Mucosa of descending colon (tissue), 3 donors: Measurements from ENCODE around the gene GP1BB. TPM values are rescaled to one million over a fixed set of nuclear protein-coding genes. Genes with fewer than 3 reads are reported as not detected.
A peak's percentile ranks its signal among the peaks of the same experiment; 100 is the strongest.

Experiments
- ATAC-seq: fragments of 200-7000 bp; cut with Tn5 transposase; one replicate; pipeline ENCODE4 v1.9.1; 2020; ENCODE audit warnings: mild to moderate bottlenecking, moderate library complexity
- DNase-seq, 3 donors: peaks; one replicate each; pipeline ENCODE4 v3.0.0-alpha.2; 2020
- H3K36me3 ChIP-seq: fragments of 200-600 bp; one replicate; pipeline ENCODE4 v1.8.0; 2021; ENCODE audit warnings: low read depth, mild to moderate bottlenecking
- H3K4me1 ChIP-seq: fragments of 200-600 bp; one replicate; pipeline ENCODE4 v1.8.0; 2021; ENCODE audit warnings: low read depth, mild to moderate bottlenecking
- H3K4me3 ChIP-seq: fragments of 200-600 bp; one replicate; pipeline ENCODE4 v1.8.0; 2021; ENCODE audit warnings: mild to moderate bottlenecking
- H3K9me3 ChIP-seq: fragments of 200-600 bp; one replicate; pipeline ENCODE4 v1.8.0; 2021; ENCODE audit warnings: mild to moderate bottlenecking
- CTCF ChIP-seq: fragments of 200-600 bp; IDR thresholded peaks from one replicate; pipeline ENCODE4 v1.8.0; 2022; ENCODE audit warnings: antibody characterized with exemption, mild to moderate bottlenecking
- intact Hi-C, 2 donors: fragments of 100-400 bp; cut with DNase I in 1 of 2; cut with micrococcal nuclease in 1 of 2; formaldehyde crosslinking; loops; one replicate each; pipeline versions ENCODE4 v1.11.0 to v1.11.1; 2022; cut with DNase I, micrococcal nuclease
- total RNA-seq, 3 donors: library from RNA; stranded (reverse); fragmentation: NEBNext Ultra II Directional in 2 of 3; extraction: Animal tissue kit (Norgen Biotek cat#: 25700) in 2 of 3; gene quantifications; one replicate each; pipeline versions ENCODE4 v1.2.1 to v1.2.4, GENCODE V29; 2021 to 2023
- donor health status: DM: no; HTN: no; CAD: no; lungs with moderate emphysema.
- donor health status: DM: no; HTN: no; CAD: no.
- donor health status: DM: no; HTN: yes; CAD: no.

GP1BB gene
- total RNA-seq, 3 donors from 2014 or later: 0.34 to 1.5 (median 0.41) TPM

DNA sequence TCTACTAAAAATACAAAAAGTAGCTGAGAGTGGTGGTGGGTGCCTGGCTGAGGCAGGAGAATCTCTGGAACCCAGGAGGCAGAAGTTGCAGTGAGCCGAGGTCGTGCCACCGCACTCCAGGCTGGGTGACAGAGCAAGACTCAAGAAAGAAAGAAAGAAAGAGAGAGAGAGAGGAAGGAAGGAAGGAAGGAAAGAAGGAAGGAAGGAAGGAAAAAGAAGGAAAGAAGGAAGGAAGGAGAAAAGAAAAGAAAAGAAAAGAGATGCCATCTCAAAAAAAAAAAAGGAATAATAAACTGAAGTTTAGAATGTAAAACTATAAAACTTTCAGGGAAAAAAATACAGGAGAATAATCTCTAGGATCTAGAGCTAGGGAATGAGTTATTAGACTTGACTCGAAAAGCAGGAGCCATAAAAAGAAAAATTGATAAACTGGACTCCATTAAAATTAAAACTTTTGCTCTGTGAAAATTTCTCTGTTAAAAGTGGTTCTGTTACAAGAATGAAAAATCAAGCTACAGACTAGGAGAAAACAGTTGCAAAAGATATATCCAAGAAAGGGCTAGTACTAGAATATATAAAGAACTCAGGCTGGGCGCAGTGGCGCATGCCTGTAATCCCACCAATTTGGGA, 22.4 kb upstream of the GP1BB start:
- intact Hi-C loops: no loop called here
- no peaks in the 10 kb centered on the region for H3K9me3 ChIP-seq
- H3K4me3 ChIP-seq: no peak overlapping the region
- no peak for DNase-seq
- H3K36me3 ChIP-seq: no peaks in the 10 kb centered on the region
- no peak for TF ChIP-seq CTCF
- H3K4me1 ChIP-seq: no peaks in the 10 kb centered on the region
- ATAC-seq: no peak

GRCh38 chr22:19701420-19702145, 21.8 kb upstream of the GP1BB start:
- intact Hi-C loops: no loop called here
- no peak overlapping the region for H3K4me3 ChIP-seq
- DNase-seq: no peak
- no peak for ATAC-seq
- no peaks in the 10 kb centered on the region for H3K36me3 ChIP-seq
- H3K9me3 ChIP-seq: no peaks in the 10 kb centered on the region
- H3K4me1 ChIP-seq: no peaks in the 10 kb centered on the region
- no peak for TF ChIP-seq CTCF

GRCh38 chr22:19703869-19704268, 19.5 kb upstream of the GP1BB start:
- intact Hi-C loops: no loop called here
- peak; percentile 87 for ATAC-seq
- Histone ChIP-seq H3K4me1 (no peaks in the 10 kb centered on the region), H3K9me3 (no peaks in the 10 kb centered on the region), H3K36me3 (no peaks in the 10 kb centered on the region), H3K4me3 (no peak overlapping the region)
- DNase-seq: peak in 1 of 3 donors; percentile 43
- no peak for TF ChIP-seq CTCF

DNA sequence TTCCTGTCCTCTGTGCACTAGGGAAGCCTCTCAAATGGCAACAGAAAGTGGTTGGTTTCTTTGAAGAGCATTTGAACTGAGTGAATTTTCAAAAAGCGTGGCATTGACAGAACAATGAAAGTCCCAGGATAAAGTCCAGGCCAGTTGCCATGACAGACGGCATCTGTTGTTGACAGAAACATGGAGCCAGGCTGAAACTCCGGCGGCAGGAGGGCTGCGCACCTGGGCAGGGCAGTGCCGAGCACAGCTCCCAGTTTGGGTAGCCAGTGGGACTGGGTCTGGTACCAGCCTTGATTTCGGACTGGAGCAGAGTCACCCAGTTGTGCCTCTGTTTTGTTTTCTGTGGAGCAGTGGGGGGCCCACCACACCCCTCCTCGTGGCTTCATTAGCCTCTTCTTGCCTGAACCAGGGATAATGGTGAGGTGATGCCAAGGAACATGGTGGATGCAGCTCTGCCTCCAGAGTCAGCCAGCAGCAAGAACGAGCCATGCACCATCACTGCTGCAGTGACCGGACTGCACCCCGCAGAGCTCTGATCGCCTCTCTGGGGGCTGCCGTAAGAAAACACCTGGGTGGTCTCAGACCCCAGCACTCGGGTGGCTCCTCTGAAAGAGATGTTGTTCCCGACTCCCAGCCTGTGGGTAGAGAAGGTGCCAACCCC, 18.9 kb upstream of the GP1BB start:
- H3K4me1 ChIP-seq: no peaks in the 10 kb centered on the region
- H3K36me3 ChIP-seq: no peaks in the 10 kb centered on the region
- peak; percentile 73 for ATAC-seq
- intact Hi-C loops: no loop called here
- no peak for TF ChIP-seq CTCF
- no peaks in the 10 kb centered on the region for H3K9me3 ChIP-seq
- H3K4me3 ChIP-seq: no peak overlapping the region
- DNase-seq: no peak

DNA sequence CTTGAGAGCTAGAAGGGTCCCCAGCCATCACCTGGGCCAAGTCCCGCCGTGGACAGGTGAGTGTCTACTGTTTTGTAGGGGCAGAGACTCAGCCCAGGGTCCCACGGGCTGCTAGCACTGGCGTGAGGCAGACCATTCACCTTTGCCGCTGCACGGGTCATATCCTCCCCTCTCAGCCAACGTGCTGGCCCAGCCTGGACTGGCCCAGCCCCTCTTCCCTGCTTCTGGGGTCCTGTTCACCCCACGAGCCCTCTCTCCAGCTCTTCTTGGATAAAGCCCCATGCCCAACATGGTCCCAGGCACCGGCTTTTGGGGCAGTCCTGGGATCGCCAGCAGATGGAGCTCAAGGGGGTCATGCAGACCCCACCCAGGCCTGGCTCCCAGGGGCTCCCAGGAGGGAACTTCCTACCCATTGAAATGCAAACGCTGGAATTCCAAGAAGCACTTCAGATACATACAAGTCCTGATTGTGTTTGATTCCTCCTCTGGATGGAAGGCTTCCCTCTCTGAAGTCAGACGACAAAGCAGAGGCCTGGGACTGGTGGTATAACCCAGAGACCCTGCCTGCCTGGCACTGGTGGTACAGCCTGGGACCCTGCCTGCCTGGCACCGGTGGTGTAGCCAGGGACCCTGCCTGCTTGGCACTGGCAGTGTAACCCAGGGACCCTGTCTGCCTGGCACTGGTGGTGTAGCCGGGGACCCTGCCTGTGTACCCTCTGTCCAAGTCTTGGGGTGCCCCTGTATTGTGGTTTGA, 18.0 kb upstream of the GP1BB start:
- ATAC-seq (no peak), DNase-seq (no peak)
- H3K9me3 ChIP-seq: no peaks in the 10 kb centered on the region
- no peak overlapping the region for H3K4me3 ChIP-seq
- no peaks in the 10 kb centered on the region for H3K36me3 ChIP-seq
- H3K4me1 ChIP-seq: no peaks in the 10 kb centered on the region
- no peak for TF ChIP-seq CTCF
- intact Hi-C loops: no loop called here
